Heart left ventricle (tissue), 13 donors: Measurements from ENCODE around the gene SBK3.
"Not testable (repeated sequence)": the region's sequence is repeated elsewhere in the genome, so short reads cannot be mapped to it uniquely, and the experiment has no call there.

ENCODE experiments used
- POLR2A ChIP-seq, 2 donors: fragments of 450-650 bp; IDR thresholded peaks; one replicate each; pipeline ENCODE4 v1.6.1; 2017; ENCODE audit warnings: antibody characterized with exemption in 2 of 2, mild to moderate bottlenecking in 2 of 2, moderate library complexity in 2 of 2
- TF ChIP-seq, protein P1 (sequence below), 12 donors: fragments of 200-600 bp; sonication (generic) in 4 of 12; IDR thresholded peaks; one replicate each; pipeline versions ENCODE4 v1.5.0 to v1.8.0; 2018 to 2022; ENCODE audit warnings: antibody characterized with exemption in 12 of 12, mild to moderate bottlenecking in 5 of 12
- donor health status: ischemic (EF 13 %, LVEDD 7.1; RV severe dilation, severe dysfunction).
- donor health status: DM: no; HTN: yes; CAD: no.
- donor health status: DM: no; HTN: no; CAD: no.
- donor health status: ischemic (EF 25% LVEDD 6.9; RV normal size, moderate dysfunction).
- donor health status: ischemic (EF 25% LVEDD 5.7; RV mildly dilated, moderate dysfunction).
- donor health status: ischemic (EF 35%, LVEDD 5.7; RV mildly dilated, moderate dysfunction).
- donor health status: nonischemic (EF 11% LVEDD 7.7; RV severe dilation, severe dysfunction).
- donor health status: DM: yes; HTN: yes; CAD: no.
- donor health status: PGD.
- donor health status: ischemic (EF 29% LVEDD 5.4; RV normal size, mild dysfunction).
- donor health status: nonischemic (EF 23%, LVEDD 6.1; RV moderate dilation, normal function).

DNA sequence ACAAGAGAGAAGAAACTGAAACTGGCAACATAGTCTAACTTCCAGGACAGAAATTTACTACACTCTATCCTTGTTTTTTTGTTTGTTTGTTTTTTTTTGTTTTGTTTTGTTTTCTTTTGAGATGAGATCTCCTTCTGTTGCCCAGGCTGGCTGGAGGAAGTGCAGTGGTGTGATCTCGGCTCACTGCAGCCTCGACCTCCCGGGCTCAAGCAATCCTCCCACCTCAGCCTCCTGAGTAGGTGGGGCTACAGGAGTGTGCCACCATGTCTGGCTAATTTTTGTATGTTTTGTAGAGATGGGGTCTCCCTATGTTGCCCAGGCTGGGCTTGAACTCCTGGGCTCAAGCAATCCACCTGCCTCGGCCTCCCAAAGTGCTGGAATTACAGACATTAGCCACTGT is 36.9 kb upstream of the SBK3 start:
- TF ChIP-seq, protein P1, sequence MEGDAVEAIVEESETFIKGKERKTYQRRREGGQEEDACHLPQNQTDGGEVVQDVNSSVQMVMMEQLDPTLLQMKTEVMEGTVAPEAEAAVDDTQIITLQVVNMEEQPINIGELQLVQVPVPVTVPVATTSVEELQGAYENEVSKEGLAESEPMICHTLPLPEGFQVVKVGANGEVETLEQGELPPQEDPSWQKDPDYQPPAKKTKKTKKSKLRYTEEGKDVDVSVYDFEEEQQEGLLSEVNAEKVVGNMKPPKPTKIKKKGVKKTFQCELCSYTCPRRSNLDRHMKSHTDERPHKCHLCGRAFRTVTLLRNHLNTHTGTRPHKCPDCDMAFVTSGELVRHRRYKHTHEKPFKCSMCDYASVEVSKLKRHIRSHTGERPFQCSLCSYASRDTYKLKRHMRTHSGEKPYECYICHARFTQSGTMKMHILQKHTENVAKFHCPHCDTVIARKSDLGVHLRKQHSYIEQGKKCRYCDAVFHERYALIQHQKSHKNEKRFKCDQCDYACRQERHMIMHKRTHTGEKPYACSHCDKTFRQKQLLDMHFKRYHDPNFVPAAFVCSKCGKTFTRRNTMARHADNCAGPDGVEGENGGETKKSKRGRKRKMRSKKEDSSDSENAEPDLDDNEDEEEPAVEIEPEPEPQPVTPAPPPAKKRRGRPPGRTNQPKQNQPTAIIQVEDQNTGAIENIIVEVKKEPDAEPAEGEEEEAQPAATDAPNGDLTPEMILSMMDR (IDR thresholded peaks at IDR 0.05): not testable (repeated sequence)
- TF ChIP-seq POLR2A (IDR thresholded peaks at IDR 0.05): not testable (repeated sequence)
